Measurements from ENCODE around the gene PPFIA1. TPM values are rescaled to one million over a fixed set of nuclear protein-coding genes. Genes with fewer than 3 reads are reported as not detected.

The PPFIA1 gene
- total and polyA plus RNA-seq, 10 of the 15 experiments (the other 5 are each of a cell fraction or from before 2014, with no cell fraction given) = 5.2 to 26.2 (median 15.8) TPM

DNA sequence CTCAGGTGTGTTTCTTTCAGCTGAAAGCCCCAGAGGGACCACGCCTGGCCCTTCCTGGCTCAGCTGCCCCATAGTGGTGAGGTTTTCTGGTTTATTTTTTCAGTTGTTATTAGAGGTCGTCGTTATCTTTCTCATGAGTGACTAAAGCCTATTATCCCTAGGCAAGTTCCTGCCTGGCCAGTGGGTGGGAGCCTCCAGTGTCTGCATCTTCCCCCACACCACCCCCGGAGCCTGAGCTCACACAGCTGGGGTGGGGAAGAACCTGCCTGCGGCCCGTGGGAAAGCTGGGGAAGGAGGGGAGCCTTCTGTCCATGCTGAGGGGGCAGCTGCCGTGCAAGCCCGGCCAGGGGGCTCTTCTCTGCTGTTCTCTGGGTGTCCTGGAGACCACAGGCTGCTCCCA, 24.3 kb upstream of the PPFIA1 start:
- H3K9me3 ChIP-seq (replicated peaks; ENCODE audit: control insufficient read depth, insufficient read depth, low read length) = no peaks in the 10 kb centered on the region; the same call in 2 of the 3 replicates
- no peak overlapping the region for H2AFZ ChIP-seq (ENCODE audit: control insufficient read depth, low read depth, low read length)
- H3K27me3 ChIP-seq (replicated peaks in 1 of 2; ENCODE audit: control insufficient read depth in 2 of 2, insufficient read depth in 2 of 2, low read length in 1 of 2) = no peaks in the 10 kb centered on the region; a peak in 2 of 4 replicates
- H3K27ac ChIP-seq (ENCODE audit: control insufficient read depth, insufficient read depth) = no peak overlapping the region
- no peaks in the 10 kb centered on the region for H3K36me3 ChIP-seq (ENCODE audit: control insufficient read depth in 2 of 2, insufficient read depth in 2 of 2, low read length in 1 of 2)
- in situ Hi-C loops (cut with MboI) (no loop called here), intact Hi-C loops (cut with micrococcal nuclease; ENCODE audit: unreplicated experiment) (no loop called here)
- BruUV-seq (replicated peaks) = no TSS peak
- ChIA-PET SMC1A (ENCODE audit: uncharacterized antibody, unreplicated experiment) (no interaction called here), POLR2A (no interaction called here), RAD21 (ENCODE audit: unreplicated experiment) (no interaction called here), CTCF (no interaction called here)
- no peaks in the 10 kb centered on the region for H3K4me1 ChIP-seq (ENCODE audit: control insufficient read depth, insufficient read depth, low read length)
- ATAC-seq (no peak), DNase-seq (ENCODE audit: low read depth, low spot score) (no peak), FAIRE-seq (no peak)
- no peak overlapping the region for H3K4me3 ChIP-seq
- 39% methylated on average over 8 of the region's 8 CpGs for WGBS (ENCODE audit: insufficient coverage, insufficient replicate concordance, low lambda C conversion rate, missing lambda C conversion rate)
- TF ChIP-seq, protein P1, sequence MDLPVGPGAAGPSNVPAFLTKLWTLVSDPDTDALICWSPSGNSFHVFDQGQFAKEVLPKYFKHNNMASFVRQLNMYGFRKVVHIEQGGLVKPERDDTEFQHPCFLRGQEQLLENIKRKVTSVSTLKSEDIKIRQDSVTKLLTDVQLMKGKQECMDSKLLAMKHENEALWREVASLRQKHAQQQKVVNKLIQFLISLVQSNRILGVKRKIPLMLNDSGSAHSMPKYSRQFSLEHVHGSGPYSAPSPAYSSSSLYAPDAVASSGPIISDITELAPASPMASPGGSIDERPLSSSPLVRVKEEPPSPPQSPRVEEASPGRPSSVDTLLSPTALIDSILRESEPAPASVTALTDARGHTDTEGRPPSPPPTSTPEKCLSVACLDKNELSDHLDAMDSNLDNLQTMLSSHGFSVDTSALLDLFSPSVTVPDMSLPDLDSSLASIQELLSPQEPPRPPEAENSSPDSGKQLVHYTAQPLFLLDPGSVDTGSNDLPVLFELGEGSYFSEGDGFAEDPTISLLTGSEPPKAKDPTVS (IDR thresholded peaks at IDR 0.05; ENCODE audit: low read depth, low read length) = no peak
- TF ChIP-seq NFIC (IDR thresholded peaks at IDR 0.05; ENCODE audit: low read depth, low read length) (no peak), CEBPZ (IDR thresholded peaks at IDR 0.05; ENCODE audit: low read depth, low read length) (no peak), GATAD2B (conservative IDR thresholded peaks at IDR 0.05; ENCODE audit: low read depth) (no peak)
- H3K4me2 ChIP-seq (ENCODE audit: control insufficient read depth, insufficient read depth) = no peak overlapping the region
- no peak overlapping the region for H3K9ac ChIP-seq (ENCODE audit: control insufficient read depth, insufficient read depth, low read length)
- H4K20me1 ChIP-seq (ENCODE audit: control insufficient read depth, insufficient read depth) = no peaks in the 10 kb centered on the region; the same call in 1 of the 2 replicates
- no peaks in the 10 kb centered on the region for H3K79me2 ChIP-seq (ENCODE audit: control insufficient read depth, insufficient read depth, low read length)

All from GM12878 (cell line).